GM19395 (cell line): Measurements from ENCODE around the gene DTNA.

Experiments
- ATAC-seq: cut with Tn5 transposase; IDR thresholded peaks from one replicate; pipeline ENCODE4 v1.9.1; 2021; ENCODE audit warnings: mild to moderate bottlenecking, moderate library complexity; ENCODE audit not compliant: unreplicated experiment

DTNA gene

GRCh38 chr18:34805103-34805877 is 95.2 kb downstream of the DTNA start:
- ATAC-seq = no peak

- ATAC-seq = no peak
Measured at GRCh38 chr18:34805878-34806351, 95.8 kb downstream of the DTNA start.

DNA sequence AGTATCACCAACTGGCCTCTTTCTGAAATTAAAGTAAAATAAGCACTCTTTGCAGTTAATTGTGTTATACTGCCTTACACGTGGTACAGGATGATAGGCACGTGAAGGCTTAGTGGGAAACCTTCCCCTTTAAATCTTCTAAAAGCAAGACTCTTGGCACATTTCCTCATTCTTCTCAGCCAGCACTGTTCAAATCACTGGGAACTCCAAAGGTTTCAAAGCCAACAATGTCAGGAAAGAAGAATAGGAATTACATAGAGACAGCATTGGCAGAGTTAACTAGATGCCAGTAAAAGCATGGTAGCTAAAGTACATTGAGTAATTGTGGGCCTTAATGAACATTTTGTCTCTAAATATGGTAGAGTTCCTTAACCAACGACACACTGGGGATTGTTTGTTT is 96.4 kb downstream of the DTNA start:
- ATAC-seq = no peak

DNA sequence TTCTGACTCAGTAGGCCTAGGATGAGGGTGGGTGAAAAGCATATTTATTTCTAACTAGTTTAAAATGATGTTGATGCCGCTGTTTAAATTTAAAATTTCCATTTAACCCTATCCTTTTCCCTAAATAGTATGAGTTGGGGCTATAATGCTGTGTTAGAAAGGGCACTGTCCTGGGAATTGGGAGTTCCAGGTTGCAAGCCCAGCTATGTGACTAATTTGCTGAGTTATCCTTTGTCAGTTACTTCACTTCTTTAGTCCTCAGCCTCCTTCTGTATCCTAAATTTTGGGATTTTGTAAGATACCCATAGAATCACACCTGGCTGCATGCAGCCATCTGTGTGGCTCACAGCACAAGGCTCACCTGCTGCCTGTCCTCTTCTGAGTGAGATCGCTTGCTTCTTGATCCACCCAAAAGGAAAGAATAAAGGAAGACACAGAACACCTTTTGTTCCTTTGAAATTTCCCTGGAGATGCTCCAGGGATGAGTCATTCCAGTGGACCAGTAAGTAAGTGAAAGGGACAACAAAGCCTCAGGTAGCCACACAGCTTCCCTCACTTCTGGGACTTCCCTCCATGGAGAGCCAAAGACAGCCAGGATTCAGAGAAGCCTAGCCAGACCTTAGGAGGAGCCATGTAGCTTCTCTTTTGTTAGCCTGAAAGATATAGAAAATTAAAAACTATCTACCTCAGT is 97.2 kb downstream of the DTNA start:
- ATAC-seq = no peak

GRCh38 chr18:34808389-34808788 is 98.3 kb downstream of the DTNA start:
- no peak for ATAC-seq

- ATAC-seq = no peak
Measured at GRCh38 chr18:34809451-34810072, 99.5 kb downstream of the DTNA start.

- no peak for ATAC-seq
Measured at GRCh38 chr18:34816183-34816582, 106.1 kb downstream of the DTNA start.

- ATAC-seq = no peak
Measured at GRCh38 chr18:34817636-34818035, 107.5 kb downstream of the DTNA start.

DNA sequence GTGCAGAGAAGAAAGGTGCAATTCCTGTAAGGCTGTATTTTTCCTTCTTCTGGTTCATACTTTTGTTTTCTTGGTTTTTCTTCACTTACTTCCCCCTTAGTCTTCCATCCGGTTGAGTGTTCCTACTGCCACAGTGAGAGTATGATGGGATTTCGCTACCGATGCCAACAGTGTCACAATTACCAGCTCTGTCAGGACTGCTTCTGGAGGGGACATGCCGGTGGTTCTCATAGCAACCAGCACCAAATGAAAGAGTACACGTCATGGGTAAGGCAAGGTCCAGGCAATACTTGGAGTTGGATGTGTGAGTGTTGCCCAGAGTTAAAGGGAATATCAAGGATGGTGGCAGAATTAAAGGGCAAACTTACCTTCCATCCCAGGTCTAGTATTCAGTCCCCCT is 108.0 kb downstream of the DTNA start:
- ATAC-seq = no peak

- ATAC-seq = no peak
Measured at GRCh38 chr18:34820360-34821065, 110.4 kb downstream of the DTNA start.

- no peak for ATAC-seq
Measured at GRCh38 chr18:34821669-34822210, 111.6 kb downstream of the DTNA start.

- no peak for ATAC-seq
Measured at GRCh38 chr18:34828093-34828492, 118.0 kb downstream of the DTNA start.

DNA sequence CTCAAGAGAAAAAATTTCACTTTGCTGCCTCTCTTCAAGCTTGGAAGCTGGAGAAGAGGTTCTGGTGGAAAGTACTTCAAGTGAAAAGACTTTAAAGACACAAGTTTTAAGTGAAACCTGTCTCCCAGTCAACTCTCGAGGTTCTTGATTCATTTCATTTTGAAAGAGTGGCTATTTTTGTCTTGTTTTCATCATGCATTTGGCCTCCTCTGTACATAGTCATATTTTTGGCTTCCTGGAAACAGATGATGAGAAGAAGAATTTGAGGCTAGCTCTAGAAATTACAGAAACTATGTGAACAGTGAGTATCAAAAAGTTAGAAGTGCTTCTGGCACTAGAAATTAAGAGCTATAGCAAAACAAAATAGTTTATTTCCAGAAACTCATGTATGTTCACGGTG is 124.8 kb downstream of the DTNA start:
- peak; percentile 58 for ATAC-seq

- no peak for ATAC-seq
Measured at GRCh38 chr18:34835466-34835865, 125.4 kb downstream of the DTNA start.

DNA sequence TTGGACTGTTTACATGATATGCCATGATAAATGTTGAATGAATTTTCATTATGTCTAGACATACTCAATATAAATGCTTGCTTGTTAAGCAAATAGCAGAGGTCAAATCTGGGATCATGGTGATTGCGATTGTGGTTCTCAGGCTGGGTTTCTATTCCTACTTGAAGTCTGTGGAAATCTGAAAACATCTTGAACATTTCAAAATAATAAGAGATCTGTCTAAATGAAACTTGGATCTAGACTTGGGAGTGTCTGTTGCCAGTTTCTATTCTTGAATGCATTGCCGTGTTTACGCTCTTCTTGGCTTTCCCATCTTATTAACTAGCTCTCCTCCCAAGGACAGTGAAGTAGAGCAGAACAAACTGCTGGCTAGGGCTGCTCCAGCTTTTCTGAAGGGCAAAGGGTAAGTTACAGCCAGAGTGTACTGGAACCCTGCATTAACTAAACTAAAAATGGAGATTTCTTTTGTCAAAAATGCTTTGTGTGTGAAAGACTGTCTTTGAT is 127.7 kb downstream of the DTNA start:
- no peak for ATAC-seq

- no peak for ATAC-seq
Measured at GRCh38 chr18:34838669-34839068, 128.6 kb downstream of the DTNA start.

DNA sequence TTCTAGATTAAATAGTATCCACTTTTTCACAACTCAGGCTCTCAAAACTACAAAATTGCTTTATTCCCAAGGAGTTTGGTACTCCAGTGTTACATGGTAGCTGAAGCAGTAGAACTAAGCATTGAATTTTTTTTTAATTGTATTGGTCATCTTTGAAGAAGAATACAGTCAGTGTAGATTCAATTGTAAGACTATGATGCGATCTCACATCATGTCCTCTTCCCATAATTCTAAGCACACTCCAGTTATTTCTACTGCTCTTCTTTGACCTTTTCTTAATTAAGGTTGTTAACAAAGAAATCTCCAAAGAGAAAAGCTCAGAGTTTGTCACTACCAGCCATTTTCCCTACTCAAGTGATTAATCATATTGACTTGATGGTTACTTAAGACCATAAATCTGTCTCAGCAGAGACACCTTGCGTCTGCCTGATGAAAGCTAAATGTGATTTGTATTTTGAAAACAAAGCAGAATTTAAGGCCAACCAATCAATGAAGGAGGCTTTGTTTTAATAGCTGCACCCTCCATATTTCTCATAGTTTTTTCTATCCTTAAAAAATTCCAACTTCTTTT is 130.2 kb downstream of the DTNA start:
- ATAC-seq = no peak

- ATAC-seq = no peak
Measured at GRCh38 chr18:34841891-34842290, 131.8 kb downstream of the DTNA start.

DNA sequence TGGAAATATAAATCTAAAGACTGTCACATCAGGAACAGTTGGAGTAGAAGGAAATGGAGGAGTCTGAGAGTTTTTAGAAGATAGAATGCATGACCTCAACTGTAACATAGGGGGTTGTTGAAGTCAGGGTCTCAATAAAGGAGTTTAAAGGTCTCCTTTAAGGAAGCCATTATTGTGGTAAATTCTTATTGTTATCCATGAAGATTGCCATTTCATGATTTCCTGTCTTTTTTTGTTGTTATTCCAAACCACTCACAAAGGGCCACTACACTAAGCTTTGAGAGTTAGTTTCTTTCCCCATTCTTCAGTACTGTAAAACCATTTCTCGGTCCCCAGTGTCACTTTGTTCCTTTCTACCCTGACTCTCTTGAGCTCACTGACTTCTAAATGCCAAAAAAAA is 134.0 kb downstream of the DTNA start:
- no peak for ATAC-seq

DNA sequence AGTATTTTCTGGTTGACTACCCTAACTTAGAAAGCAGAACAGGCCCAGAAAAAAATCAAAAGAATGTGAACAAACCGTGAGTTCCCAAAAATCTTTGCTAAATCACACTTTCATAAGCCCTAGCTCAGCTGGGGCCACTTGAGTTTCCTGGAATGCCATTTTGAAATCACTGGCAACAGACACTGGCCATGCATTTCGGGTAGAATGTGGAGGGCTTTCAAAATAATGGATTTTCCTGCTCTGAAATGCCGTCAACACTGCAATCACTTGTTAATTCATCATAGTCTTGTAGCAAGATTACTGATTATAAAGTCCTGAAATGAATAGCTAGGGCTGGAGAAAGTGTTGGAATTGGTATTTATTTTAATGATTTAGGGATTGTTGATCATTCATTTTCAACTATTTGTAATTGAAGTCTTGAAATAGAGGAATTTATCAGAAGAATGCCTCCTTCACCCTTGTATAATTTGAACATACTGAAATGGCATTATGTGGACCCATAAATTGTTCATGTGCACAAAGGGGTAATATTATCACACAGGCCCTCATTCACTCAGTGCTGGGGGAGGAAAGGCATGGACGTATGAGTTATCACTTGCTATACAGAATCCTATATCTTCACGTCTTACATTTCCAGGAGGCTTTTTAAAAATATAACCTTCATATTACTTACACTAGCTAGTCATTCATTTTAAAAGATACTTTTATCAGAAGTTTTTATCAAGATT is 134.8 kb downstream of the DTNA start:
- ATAC-seq = no peak
